NCI-H524 (cell line): ENCODE results near the gene CBX8.

Source experiments
- DNase-seq, 2 experiments: peaks; one replicate each; lab custom pipeline; 2025; lab: John Stamatoyannopoulos, UW

CBX8 gene

DNA sequence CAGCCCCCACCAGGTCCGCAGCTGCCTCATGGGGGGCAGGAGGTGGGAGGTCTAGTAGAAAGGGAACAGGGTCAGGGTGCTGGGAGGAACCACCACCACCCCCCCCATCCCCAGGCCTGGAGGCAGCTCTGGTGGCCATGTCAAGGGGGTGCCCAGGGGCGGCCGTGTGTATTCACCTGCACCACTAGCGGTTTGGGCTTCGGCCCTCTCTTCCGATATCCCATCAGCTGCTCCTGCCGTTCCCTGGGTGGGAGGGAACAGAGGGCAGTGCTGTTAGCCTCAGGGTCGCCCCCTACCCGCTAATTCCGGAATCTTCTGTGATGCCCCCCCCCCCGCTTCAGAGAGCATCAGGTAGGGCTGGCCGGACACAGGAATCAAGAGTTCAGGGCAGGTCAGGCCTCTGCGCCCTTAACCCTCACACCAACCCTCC lies 38.6 kb upstream of the CBX8 start:
- no peak for DNase-seq

- no peak for DNase-seq
These were observed 37.9 kb upstream of the CBX8 start for GRCh38 chr17:79834565-79835469.

- no peak for DNase-seq
These were observed 37.1 kb upstream of the CBX8 start for GRCh38 chr17:79833744-79834564.

DNA sequence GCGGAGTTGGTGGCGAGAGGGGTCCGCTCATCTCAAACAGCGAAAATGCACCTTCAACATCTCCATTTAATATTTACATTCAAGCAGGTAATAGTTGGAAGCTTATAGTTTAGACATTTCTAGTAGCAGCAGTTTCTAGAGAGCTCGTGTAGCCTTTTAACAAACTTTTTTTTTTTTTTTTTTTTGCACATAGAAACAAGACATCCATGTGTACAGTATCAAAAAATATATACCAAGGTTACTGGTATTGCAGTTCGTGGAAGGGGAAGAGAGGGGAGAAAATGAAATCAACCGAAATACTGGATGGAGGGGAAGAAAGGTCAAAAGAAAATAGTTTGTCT lies 36.2 kb upstream of the CBX8 start:
- no peak for DNase-seq

- DNase-seq: no peak
These were observed 35.6 kb upstream of the CBX8 start for GRCh38 chr17:79832218-79833109.

DNA sequence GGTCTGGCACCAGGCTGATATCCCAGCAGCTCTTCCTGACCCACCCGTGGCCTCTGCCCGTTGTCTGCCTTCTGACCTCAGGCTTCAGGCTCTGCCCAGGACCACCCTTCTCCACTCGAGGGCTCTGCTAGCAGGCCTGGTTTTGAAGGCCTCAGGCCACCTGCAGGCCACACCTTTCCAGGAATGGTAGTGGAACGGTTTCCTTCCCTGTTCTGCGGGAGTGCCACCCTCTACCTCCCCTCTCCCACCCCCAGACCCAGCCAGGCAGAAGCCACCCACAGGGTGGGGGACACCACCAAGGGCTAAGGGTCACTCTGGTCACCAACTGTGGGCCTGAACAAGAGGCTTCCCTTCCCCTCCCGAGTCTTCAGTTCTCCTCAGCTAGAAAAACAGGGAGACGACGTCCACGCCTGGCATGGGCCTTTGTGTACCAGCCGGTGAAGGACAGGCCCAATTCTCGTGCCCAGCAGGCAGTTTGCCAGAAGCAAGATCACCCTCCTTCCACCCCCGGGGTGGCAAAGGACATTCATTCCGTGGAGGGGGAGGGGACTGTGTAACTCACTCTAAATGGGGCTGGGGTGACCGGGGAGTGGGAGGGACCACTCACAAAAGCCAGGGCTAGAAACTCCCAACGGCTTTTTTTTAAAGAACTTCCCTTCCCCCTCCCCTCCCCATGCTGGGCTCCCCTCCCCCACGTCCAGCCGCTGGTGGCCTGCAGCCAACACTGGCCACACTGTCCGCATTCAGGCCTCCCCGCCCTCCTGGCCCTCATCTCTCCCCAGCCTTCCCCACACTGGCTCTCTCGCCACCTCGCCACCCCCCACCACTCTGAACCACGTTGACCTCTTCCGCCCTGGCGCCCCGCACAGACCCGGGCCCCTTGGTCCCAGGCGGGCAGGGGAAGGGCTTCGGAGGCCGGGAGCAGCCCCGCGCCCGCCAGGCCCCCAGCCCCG lies 34.7 kb upstream of the CBX8 start:
- DNase-seq: no peak

DNA sequence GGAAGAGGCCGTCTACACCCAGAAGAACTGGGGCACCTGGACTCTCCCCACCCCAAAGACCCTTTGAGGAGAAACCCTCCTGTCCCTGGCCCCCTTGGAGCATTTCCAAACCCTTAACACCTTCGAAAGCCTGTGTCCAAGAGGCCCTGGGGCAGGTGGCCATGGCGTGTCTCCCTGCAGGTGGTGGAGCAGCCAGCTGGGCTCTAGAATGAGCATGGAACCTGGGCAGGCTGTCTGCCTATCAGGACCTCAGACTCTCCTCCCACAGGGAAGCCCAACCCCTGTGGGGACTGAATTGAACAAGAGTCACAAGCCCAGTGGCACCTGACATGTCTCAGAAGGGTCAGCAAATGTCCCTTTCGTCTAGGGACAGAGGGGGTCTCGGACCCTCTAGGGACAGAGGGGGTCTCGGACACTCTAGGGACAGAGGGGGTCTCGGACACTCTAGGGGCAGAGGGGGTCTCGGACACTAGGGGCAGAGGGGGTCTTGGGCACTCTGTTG lies 33.9 kb upstream of the CBX8 start:
- DNase-seq: no peak

- DNase-seq: no peak
These were observed 33.4 kb upstream of the CBX8 start for GRCh38 chr17:79830303-79830702.

- no peak for DNase-seq
These were observed 32.6 kb upstream of the CBX8 start for GRCh38 chr17:79829457-79829856.

DNA sequence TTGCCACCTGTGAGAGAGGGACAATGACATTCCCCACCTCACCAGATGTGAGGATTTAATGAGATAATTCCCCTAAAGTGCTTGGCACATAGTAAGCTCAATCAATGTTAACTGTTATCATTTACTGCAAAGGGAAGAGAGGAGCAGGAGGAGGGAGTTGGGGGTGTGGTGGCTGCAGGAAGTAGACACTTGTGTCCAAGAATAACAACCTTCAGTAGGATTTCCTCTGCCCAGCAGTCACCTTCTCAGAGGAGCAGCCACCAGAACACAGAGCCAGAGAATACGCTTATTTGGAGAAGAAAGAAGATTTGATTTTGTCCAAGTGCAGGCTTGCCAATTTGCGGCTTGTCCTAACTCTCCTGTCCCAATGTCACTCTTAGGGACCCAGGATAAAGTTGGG lies 32.1 kb upstream of the CBX8 start:
- peak; percentile 55 to 68 for DNase-seq

DNA sequence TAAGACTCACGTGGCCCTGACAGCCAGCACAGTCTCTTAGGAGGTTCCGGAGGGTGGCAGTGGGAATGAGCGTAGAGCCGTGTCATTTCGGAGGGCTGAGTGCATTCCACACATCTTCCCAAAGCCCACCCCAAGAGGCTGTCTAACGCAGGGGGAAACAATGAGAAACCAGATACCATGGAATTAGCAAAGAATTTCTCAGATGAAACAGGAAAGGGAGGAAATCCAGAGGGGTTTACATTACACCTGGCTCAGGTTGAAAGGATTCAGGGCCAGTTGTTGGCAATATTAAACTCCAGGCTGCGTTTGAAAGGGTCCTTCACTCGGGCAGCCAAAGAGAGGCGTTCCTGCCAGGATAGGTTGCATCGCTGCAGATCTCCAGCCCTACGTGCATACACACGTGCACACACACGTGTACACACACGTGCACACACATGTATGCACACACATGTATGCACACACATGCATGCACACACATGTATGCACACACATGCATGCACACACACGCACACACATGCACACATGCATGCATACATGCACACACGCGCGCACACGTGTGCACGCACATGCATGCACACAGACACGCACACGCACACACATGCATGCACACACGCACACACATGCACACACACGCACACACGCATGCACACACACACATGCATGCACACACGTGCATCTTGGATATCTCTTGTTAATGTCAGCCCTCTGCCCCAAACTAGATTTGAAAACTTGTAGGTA lies 30.1 kb upstream of the CBX8 start:
- DNase-seq: no peak

GRCh38 chr17:79826204-79826680 lies 29.4 kb upstream of the CBX8 start:
- no peak for DNase-seq

GRCh38 chr17:79825580-79825921 lies 28.7 kb upstream of the CBX8 start:
- no peak for DNase-seq

- DNase-seq: no peak
These were observed 28.2 kb upstream of the CBX8 start for GRCh38 chr17:79824893-79825579.

DNA sequence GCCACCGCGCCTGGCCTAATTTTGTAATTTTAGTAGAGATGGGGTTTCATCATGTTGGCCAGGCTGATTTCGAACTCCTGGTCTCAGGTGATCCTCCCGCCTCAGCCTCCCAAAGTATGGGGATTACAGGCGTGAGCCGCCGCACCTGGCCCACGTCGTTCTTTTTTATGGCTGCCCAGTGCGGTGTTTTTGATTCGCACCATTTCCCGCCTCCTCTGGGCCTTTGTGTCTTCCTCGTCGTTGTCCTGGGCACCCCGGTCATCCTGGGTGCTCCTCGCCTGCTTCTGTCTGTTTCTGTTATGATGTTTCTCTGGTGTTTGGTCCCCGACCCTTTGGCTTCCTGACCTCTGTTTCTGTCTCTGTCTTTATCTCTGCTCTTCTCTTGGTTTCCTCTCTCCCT lies 27.4 kb upstream of the CBX8 start:
- no peak for DNase-seq

- no peak for DNase-seq
These were observed 25.8 kb upstream of the CBX8 start for GRCh38 chr17:79822583-79823124.

DNA sequence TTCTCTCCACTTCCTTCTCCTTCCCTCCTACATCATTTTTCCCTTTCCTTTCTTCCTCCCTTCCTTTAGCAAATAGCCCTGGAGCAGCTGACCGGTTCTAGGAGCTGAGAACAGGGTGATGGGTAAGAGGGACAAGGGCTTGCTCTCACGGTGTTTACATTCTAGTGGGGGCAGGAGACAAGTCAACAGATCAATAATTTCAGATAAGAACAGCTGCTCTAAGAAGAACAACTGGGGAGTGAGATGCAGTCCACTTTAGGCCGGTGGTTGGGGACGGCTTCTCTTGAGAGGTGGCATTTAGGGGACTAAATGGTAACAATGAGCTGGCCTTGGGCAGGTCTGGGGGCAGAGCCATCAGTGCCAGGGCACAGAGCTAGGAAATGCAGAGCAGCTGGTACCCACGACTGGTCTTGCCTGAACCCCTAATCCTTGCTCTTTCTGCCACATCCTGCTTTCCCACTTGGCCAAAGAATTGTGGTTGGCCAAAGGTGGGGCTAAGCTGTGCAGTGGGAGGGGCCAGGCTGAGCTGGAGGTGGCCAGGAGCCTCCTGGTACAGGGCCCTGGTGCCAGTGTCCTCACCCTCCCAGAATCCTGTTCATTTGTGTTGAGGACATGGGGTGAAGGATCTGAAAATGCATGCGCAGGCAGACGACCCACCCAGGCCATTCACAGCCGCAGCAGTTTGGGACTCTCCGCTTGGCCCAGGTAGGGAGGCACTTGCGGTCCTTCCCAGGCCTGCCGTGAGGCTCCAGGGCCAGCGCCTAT lies 24.6 kb upstream of the CBX8 start:
- DNase-seq: no peak

DNA sequence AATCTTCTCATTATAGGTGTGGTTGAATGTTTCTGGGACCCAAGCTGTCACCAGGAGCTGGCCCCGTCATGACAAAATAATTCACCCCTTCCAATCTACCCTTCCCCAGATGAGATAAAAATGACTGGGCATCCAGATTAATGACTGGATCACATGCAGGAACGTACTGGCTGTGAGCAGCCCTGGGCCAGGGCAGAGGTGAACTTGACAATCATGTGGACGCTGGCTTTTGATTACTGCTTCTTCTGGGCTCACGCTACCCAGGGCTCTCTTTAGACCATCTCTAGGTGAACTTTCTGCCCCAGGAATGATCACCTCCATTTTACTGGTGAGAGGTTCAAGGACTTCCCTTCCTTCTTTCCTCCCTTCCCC lies 24.1 kb upstream of the CBX8 start:
- DNase-seq: no peak
